ENCODE data around the gene IFNA14. TPM values are rescaled to one million over a fixed set of nuclear protein-coding genes. Genes with fewer than 3 reads are reported as not detected.

The IFNA14 gene
- total RNA-seq, 1 experiment from 2014 or later: not detected

DNA sequence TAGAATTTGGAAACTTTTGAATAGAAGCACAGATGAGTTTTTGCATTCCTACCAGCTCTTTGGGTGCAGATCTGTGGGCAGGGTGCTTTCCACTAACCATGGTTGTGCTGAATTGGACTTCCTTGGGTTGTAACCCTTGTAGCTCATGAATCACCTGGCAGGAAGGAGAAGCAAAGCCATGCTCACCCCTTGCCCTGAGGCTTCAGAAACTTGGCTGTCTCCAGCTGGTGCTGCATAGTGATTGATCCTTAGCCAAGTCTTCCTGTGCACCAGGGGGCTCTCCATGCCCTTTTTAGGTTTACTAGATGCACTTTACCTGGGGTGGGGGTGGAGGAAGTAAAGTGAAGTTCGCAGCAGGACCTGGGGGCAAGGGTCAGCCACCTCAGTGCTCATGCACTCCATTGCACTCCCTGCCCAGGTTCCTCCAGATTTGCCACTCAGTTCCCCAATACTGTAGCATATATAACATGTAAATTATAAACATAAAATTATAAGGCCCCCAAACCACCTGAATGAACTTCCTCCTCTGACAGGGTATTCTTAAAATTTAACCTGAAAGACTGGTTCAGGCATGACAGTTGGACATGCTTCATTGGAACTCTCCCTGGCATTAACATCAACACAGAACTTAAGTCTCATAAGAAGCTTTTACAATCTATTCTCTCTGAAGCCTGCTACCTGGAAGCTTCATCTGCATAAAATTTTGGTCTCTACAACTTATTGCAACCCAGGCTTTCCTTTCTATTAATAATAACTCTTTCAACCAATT lies 25.8 kb upstream of the IFNA14 start:
- Histone ChIP-seq H3K9me3 (ENCODE audit: control insufficient read depth, low read depth, low read length) (no peaks in the 10 kb centered on the region), H3K27ac (ENCODE audit: insufficient read length, low read depth, low read length) (no peak overlapping the region), H3K79me1 (ENCODE audit: insufficient read depth, low read depth, low read length, poor library complexity, severe bottlenecking) (no peaks in the 10 kb centered on the region), H3K4ac (ENCODE audit: low read depth, low read length) (no peak overlapping the region), H2AFZ (ENCODE audit: low read length) (no peak overlapping the region), H3T11ph (ENCODE audit: low read length) (no peak overlapping the region), H4K8ac (replicated peaks; ENCODE audit: insufficient read length, low read depth, low read length) (no peak overlapping the region), H3K9ac (ENCODE audit: extremely low read depth, insufficient read length, low read length) (no peak overlapping the region), H2BK20ac (ENCODE audit: low read depth, low read length, poor library complexity, severe bottlenecking) (no peak overlapping the region), H4K20me1 (ENCODE audit: control insufficient read depth, insufficient read depth, insufficient read length) (no peaks in the 10 kb centered on the region), H2BK5ac (ENCODE audit: insufficient read length, low read length) (no peak overlapping the region), H3K14ac (ENCODE audit: insufficient read depth, low read length) (no peak overlapping the region), H3K23ac (ENCODE audit: insufficient read length, low read depth, low read length) (no peak overlapping the region), H3K18ac (ENCODE audit: insufficient read length, low read depth, low read length) (no peak overlapping the region), H3K27me3 (ENCODE audit: insufficient read depth, low read length) (peaks cover 45% of the 10 kb centered on the region), H2BK15ac (ENCODE audit: low read depth, low read length) (no peak overlapping the region), H3K79me2 (ENCODE audit: insufficient read depth, low read length) (no peaks in the 10 kb centered on the region), H4K5ac (ENCODE audit: insufficient read length, low read depth, low read length) (no peak overlapping the region), H4K91ac (ENCODE audit: insufficient read length, low read depth, low read length) (no peak overlapping the region), H3K56ac (ENCODE audit: insufficient read length, low read depth, low read length) (no peak overlapping the region), H3K4me2 (ENCODE audit: insufficient read depth, insufficient read length, low read length) (no peak overlapping the region), H2BK120ac (ENCODE audit: low read depth, low read length, poor library complexity, severe bottlenecking) (no peak overlapping the region), H3K4me1 (ENCODE audit: insufficient read depth, low read length) (no peaks in the 10 kb centered on the region), H3K23me2 (ENCODE audit: insufficient read length, low read depth, low read length, poor library complexity, severe bottlenecking) (no peaks in the 10 kb centered on the region), H2AK5ac (ENCODE audit: insufficient read length, low read length) (no peak overlapping the region), H2BK12ac (ENCODE audit: insufficient read length, low read depth, low read length) (no peak overlapping the region)
- Mint-ChIP-seq H3K27me3 (ENCODE audit: low read depth) (peaks cover 90% of the 10 kb centered on the region), H3K9me3 (no peaks in the 10 kb centered on the region; a peak in 1 of 5 replicates), H3K36me3 (ENCODE audit: insufficient read depth in 1 of 3, low read depth in 3 of 3) (no peaks in the 10 kb centered on the region; a peak in 1 of 7 replicates), H3K4me3 (no peak overlapping the region), H3K27ac (no peak overlapping the region), H3K4me1 (peaks cover 0 to 6% of the 10 kb centered on the region in 2 experiments; a peak in 2 of 4 replicates)
- WGBS (ENCODE audit: extremely low coverage, insufficient read length, low lambda C conversion rate): no CpG with 5 or more reads among the region's 1 CpG
- TF ChIP-seq CTCF (conservative IDR thresholded peaks at IDR 0.05): no peak
- no peak for DNase-seq
